ENCODE results near the gene HS3ST2.
"Not testable (repeated sequence)": the region's sequence is repeated elsewhere in the genome, so short reads cannot be mapped to it uniquely, and the experiment has no call there.

Gene HS3ST2

DNA sequence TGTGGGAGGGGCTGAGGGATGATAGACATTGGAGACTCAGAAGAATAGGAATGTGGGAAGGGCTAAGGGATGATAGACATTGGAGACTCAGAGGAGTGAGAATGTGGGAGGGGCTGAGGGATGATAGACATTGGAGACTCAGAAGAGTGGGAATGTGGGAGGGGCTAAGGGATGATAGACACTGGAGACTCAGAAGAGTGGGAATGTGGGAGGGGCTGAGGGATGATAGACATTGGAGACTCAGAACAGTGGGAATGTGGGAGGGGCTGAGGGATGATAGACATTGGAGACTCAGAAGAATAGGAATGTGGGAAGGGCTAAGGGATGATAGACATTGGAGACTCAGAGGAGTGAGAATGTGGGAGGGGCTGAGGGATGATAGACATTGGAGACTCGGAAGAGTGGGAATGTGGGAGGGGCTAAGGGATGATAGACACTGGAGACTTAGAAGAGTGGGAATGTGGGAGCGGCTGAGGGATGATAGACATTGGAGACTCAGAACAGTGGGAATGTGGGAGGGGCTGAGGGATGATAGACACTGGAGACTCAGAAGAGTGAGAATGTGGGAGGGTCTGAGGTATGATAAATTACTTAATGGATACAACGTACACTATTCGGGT is 125.9 kb downstream of the HS3ST2 start:
- DNase-seq: not testable (repeated sequence)

DNA sequence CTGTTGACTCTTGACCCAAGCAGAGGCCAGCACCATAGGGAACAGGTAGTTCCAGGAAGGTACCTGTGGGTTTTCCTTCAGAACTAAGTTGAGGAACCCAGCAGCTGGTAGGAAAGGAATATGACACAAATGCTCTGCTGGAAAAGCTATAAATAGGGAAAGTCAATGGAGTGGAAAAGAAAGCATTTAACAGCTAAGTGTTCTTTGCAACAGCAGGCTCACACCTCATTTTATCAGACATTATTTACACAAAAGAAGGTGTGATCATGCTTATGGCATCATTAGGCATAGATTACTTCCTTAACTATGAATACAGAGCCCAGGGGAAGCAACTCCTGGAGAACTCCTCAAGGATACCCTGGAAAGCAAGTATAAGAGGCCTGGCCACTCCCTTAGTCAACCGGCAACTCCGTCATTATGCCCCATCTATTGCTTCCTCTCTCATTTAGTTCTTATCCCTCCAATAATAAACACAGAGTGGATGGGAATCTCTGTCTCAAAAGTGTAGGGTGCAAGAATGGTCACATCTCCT is 128.1 kb downstream of the HS3ST2 start:
- no peak for DNase-seq

DNA sequence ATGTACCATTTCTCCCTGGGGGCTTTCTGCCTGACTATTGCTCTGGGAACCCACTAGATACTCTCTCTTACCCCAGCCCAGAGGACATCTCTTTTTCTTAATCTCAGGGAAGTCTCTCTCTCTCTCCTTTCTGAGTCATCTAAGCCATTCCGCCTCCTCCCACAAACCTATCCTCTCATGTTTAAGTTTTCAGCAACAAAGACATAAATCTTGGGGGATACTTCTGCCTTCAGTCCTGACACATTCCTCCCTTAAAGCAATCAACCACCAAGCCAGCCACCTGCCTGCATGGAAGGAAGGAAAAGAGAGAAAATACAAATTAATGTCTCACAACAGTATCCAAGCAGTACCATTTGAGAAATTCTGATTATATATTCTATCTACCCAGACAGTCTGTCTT is 128.8 kb downstream of the HS3ST2 start:
- DNase-seq: no peak

DNA sequence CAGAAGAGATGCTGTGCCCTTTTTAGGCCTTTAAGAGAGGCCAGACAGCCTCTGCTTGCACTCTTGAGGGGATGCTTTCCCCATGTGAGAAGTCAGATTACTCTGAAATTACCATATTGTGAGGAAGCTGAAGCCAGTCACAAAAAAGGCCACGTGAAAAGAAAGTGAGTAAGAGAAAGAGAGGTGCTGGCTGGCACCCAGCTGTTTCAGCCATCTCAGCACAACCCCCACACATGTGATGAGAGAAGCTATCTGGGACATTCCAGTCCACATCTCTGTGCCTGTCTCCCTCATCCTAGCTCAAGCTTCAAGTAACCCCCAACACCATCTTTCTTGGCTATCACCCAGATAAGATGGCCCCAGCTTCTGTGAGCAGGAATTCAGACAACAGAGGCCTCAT is 131.4 kb downstream of the HS3ST2 start:
- DNase-seq: no peak

DNA sequence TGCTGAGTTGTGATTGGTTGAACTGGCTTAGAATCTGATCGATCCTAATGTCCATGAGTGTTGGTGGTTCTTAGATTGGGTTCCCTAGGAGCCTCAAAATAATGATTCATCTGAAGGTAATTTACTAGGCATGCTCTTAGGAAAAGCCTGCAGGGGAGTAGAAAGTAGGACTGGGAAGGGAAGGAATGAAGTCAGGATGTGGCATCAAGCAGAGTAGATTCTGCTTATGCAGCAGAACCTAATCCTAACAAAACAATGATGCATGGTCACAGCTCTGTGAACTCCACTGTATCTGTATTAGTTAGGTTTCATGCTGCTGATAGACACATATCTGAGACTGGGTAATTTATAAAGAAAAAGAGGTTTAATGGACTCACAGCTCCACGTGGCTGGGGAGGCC is 132.5 kb downstream of the HS3ST2 start:
- no peak for DNase-seq

DNA sequence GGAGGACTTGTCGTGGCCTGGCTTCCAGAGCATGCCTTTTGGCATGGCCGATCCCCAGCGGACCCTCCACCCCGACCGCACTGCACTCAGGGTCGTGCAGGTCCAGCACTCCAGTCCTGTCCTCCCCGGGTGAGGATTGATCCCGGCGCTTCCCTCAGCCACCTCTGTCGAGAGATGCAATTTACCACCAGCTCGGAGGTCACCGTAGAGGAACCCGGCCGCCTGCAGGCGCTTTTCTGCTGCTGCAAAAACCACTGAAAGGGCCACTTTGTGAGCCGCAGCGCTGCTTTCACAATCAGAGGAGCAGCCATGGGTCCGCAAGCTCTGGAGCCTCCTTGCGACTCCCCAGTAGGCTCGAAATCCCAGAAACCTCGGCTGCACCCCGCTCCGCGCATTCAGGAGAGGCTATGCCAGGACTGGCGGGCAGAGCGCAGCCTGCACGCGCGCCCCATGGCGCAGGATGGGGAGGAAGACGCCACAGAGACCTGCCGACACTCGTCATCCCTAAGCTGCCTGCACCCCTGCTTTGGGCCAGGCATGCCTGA is 134.2 kb downstream of the HS3ST2 start:
- no peak for DNase-seq

DNA sequence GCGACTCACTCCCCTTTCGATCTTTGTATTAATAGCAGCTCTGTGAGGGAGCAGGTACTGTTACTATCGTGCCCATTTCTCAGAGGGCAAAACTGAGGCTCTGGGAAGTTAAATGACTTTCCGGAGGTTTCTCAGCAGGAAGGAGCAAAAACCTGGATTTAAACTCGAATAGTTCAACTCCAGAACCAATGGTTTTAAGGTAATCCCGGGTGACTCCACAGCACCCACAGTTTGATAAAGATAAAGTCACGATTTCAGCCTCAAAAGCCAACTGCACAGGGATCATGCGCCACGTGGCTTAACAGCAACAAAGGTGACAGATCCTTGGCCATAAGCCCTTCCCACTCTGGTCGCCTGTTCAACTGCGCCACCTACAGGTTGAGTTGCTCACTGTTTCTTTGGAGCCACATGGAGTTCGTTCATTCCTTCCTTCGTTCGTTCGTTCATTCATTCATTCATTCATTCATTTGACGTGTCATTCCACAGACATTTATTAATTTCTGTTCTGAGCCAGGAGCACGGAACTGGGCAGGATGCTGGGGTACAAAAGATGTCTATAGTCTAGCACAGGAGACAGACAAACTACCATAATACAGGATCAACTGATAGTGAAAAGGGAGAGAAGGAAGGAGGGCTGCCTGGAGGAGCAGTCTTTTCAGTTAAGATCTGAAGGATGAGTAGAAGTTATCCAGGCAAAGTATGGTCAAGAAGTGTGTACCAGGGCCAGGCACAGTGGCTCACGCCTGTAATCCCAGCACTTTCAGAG is 134.8 kb downstream of the HS3ST2 start:
- no peak for DNase-seq

DNA sequence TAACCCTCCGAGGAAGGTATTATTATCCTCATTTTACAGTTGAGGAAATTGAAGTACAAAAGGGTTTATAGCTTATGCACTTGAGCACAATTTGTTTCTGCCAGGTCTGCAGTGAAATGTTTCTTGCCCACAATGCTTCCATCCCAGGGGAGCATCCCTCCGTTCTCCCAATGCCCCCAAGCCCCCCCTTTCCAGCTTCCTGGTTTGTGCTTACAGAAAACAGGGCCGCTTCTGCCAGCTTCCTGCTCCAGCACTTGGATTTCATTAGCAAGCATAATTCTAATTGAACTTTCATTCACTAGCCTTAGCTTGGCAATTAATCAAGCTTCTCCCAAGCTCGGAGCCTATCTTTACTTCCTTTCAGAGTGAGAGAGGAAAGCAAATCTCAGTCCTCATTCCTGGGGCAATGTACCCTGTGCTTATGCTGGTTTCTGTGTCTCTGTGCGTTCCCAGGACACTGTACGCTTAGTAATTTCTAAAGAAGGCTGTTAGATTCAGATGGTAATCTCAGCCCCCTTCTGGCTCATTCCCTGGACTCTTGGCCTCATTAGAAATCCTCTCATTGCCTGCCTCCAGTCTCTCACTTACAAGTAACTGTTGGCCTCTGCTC is 141.6 kb downstream of the HS3ST2 start:
- DNase-seq: no peak

DNA sequence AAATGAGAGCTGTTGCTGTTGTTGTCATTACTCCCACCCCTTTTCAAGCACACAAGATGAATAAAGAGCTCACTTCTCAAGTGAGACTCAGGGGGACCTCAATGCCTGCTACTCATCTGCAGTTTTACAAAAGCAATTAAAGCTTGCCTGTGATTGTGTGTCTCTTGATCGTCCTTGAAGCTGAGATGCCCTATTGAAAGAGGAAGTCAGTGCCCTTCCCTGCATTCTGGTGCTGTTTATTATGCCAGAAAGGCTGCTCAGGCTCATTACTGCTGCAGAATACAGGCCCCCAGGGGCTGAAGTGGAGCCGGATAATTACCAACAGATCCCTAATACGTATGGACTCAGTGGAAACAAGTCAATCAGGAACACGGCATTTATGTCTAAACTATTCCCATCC is 147.2 kb downstream of the HS3ST2 start:
- no peak for DNase-seq

DNA sequence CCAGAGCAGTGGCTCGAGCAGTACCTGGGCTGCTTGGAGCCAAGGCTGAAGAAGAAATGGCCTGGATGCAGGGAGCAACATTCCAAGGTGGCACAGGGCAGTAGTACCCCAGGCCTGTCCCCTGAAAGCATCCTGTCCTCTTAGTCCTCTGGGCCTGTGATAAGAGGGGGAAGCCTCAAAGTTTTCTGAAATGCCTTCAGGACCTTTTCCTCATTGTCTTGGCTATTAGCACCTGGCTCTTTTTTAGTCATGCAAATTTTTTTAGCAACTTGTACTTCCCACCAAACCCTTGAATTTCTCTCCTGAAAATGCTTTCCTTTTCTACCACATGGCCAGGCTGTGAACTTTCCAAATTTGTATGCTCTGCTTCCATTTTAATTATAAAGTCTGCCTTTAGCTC is 148.9 kb downstream of the HS3ST2 start:
- DNase-seq: no peak
